Activated CD8-positive, alpha-beta memory T cell treated with anti-CD3 and anti-CD28 coated beads, Interleukin-2, amount 50 U/mL, for 24 hours (primary cell): ENCODE measurements around the gene POLA2.

Experiments
- DNase-seq: peaks from one replicate; pipeline ENCODE4 v3.0.0-alpha.2; 2020; ENCODE audit errors: extremely low read depth

The POLA2 gene

DNA sequence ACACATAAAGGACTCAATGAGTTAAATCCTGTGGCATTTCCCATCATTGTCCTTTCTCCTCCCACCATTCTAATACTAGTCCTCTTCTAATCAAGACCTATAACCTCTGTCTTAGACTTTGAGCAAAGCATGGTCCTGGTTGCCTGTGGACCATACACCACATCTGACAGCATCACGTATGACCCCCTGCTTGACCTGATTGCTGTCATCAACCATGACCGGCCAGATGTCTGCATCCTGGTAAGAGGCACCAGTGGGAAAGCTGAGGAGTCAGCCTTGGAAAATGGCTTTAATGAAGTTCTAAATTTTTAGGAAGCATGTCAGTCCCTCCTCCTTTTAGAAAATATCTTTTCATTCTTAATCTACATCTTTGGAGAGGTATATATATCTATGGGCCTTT lies 25.8 kb downstream of the POLA2 start:
- DNase-seq, result no peak

DNA sequence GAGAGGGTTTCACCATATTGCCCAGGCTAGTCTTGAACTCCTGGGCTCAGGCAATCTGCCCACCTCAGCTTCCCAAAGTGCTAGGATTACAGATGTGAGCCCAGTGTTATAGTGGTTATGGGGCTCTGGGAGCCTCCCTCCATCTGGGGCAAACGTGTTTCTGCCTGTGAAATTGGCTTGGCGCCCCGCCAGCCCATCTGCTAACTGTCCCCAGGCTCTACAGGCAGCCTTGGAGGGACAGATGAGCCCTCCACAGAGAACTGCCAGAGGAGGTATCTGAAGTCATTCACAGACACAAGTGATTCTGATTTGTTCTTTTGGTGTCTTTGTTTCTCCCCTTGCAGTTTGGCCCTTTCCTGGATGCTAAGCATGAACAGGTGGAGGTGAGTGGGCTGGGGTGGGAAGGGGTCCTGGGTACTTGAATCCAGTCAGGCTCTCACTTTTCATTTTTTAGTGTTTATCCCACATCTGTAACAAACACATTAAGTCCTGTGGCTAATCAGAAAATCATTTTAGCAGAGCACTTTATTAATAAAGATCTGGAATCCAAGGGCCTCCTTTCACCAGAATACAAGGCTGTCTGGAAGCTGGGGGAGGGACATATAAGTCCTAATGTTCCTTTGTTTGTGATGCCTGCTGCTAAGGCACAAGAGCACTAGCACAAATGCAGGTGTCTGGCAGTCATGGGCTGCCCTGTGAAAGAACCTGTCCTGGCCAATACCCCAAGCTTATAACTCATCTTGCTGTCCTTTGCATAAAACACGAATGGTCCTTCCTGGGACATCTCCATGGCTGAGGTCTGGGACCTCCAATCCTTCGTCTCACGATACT lies 27.2 kb downstream of the POLA2 start:
- DNase-seq, result no peak

DNA sequence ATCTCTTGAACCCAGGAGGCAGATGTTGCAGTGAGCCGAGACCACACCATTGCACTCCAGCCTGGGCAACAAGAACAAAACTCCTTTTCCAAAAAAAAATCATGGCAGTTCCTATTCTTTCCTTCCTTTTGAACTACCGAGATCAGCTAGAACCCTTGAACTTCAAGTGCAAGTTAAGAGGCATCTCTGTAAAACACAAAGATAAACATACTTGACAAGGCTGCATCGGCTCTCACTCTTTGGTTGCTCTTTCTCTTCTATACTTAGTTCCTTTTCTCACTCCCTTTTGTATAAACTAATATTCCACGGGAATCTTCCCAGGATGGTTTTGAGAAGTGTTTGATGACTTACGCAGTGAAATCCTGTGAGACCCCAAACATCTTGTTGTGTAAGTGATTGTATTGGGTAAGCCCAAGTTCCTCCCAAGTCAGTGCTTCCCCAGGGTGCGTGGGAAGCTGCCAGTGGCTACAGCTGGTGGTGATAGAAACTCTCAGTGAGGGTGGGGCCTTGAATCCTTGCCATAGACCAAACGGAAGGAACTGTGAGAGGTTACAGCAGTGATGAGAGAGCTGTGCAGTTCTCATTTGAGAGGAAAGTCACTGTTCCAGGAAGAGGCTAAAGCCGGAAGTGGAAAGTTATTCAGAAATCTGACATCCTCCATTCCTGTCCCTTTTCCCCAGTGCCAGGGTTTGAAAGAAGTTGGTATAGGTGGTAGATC lies 28.8 kb downstream of the POLA2 start:
- DNase-seq, result no peak

DNA sequence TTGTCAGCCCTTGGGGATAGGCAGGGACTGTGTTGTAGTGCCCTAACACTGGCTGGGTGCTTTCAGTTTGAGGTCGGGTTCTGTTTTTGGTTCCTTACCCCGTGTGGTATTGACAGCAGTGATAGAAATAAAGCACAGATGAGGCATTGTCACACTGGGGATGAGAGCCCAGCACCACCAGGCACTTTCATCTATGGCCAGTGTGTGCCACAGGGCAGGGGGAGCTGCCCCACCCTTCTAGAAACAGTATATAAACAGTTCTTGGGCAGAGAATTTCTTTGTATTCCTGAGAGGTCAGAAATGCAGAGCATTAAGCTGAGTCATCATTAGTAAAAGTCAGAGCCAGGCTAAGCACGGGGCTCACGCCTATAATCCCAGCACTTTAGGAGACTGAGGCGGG lies 29.9 kb downstream of the POLA2 start:
- no peak for DNase-seq

DNA sequence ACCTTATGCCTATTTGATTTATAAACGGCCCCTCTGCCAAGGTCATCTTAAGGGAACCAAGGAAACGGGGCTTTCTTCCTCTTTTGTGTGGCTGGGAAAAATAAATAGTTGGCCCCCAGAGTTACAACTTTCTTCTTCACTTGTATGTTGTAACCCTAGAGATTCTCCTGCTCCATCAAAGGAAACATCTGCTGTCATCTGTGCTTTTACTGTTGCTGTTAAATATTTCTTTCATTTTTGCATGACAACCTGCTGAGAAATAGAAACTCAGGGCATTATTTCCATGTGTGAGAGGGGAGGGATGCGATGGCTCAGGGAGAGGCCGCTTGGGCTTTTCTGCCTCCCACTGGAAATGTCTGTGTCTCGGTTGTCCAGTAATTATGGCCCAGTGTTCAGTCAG lies 31.1 kb downstream of the POLA2 start:
- no peak for DNase-seq

DNA sequence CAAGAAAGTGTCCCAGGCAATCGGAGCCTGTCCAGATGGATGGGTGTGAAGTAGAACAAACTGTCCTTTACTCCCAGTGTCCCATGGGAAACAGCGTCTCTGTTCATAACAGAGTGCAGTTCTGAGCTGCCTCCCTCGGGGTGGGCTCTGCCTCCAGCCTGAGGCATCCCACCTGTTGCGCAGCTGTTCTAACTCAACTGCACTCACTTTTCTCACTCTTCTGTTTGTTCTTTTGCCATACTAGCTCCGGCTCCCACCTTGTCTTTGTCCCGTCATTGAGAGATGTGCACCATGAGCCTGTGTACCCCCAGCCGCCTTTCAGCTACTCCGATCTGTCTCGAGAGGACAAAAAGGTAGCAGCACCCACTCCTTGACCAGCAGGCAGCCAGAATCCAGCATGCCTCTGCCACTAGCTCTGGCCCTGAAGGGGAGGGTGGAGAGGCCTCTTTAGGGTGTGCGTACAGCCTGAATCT lies 32.2 kb downstream of the POLA2 start:
- DNase-seq, result no peak

DNA sequence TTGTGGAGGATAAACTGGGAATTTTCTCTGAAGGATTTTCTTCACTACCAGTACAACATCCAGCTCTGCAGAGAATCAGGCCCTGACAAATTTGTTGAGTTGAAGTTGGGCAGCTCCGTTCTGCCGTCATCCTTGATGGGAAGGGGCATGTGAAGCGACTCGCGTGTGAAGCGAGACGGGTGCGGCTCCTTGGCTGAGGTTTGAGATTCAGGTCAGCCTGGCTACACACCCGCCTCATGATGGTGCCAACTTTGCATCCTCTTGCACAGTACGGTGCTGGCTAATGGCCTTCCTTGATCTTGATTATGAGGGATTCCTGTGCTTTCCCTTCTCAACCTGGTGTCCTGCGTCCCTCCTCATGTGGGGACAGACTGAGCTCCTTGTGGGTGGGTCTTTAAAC lies 33.2 kb downstream of the POLA2 start:
- no peak for DNase-seq

DNA sequence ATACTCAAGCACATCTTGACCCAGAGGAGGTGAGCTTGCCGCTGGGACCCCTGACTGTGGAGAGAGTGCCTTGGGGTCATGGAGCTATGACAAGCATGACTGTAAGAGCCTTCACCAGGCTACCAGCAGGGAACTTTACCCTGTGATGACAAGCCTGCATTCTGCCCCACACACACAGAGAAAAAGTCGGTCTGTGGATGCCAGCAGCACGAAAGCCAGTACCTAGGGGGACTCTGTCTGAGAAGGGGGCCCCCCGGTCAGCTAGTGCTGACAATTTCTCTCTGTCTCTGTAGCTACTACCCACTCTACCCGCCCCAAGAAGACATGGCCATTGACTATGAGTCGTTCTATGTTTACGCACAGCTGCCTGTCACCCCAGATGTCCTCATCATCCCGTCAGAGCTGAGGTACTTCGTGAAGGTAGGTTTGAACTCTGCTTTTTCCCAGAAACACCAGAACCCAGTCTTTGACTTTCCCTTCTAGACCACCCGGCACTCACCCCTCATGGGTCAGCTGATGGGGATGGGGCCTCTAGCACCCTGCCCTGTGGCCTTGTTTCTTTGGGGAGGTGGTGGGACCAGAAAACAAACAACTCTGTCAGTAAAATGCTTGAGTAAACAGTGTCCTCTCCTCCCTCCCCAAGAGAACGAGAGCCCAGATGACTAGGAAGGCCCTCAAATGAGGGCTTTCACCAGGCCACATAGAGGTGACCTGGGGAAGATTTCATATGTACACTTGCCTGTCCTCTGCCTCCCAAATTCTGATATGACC lies 34.0 kb downstream of the POLA2 start:
- no peak for DNase-seq

DNA sequence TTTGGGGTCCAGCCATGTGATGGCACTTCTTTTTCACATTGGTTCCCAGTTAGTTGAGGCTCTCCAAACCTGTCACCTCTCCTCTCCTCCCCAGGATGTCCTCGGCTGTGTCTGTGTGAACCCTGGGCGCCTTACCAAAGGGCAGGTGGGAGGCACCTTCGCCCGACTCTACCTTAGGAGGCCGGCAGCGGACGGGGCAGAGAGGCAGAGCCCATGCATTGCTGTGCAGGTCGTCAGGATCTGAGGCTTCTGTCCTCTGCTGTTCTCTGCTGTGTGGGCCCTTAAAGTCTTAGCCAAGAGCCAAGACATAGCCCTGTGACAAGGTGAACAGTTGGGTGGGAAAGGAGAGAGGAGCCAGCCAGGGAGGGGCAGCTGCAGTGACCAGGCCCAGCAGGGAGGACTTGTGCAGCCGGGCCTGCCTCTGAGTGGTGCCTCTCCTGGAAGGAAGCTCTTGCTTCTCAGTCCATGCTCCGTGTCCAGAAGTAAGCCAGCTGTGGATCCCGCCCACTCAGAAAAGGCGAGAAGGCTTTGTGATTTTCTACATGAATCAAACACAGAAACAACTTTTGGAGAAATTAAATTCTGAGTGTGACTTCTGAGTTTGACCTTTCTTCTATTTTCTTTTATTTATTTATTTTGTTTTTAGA lies 35.4 kb downstream of the POLA2 start:
- DNase-seq, result no peak

DNA sequence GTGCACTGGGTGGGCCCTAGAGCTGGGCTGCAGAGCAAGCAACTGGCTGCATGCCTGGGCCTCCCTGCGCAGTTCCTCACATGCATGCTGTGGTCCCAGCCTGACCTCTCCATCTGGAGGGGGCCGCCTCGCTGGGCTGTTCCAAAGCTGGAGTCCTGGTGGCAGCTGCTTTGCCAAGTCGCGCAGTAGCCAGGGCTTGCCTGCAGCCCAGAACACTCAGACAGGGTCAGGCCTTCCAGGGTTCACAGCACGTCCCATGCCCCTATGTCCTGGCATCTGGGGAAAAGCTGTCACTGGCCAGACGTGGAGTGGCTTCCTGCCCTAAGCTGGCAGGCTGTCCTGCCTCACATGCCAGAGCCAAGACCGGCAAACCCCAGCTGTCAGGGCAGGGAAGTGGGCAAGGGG lies 36.4 kb downstream of the POLA2 start:
- DNase-seq, result no peak

DNA sequence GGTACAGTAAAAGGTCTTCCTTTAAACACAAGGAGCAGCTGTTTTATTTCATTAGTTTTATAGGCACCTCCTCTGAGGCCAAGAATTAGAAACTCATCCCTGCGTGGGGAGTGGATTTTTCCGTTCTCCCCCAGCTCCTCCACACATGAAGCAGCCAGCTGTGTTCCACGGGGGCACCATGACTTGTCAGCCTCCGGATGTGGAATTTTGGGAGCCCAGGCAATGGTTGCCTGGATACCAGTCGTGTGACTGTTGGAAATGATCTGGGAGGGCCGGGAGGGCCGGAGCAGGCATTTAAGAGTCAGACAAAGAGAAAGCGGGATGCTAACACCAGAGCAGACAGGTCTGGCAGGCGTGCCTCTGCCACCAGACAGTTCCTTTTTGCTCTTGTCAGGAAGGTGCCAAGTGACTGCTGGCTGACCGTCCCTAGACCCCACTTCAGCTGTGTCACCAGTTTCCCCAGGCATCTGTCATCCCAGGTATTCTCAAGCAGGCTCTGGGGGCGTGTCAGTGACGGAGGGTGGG lies 37.0 kb downstream of the POLA2 start:
- DNase-seq, result no peak

DNA sequence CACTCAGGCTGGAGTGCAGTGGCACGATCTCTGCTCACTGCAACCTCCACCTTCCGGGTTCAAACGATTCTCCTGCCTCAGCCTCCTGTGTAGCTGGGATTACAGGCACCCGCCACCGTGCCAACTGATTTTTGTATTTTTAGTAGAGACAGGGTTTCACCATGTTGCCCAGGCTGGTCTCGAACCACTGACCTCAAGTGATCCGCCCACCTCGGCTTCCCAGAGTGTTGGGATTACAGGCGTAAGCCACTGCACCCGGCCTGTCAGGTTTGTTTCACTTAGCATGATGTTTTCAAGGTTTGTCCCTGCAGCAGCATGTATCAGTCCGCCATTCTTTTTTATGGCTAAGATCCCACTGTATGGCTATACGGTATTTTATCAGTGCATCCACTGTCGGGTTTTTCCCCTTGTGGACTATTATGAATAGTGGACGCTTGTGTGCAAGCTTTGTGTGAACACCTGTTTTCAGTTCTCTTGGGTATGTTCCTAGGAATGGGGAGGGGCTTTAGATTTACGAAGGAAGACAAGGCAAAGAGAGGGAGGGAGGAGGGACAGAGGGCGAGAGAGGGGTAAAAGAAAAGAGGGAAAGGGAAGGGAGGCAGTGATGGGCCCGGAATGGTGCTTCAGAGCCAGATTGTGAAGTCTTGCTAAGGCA lies 39.0 kb downstream of the POLA2 start:
- DNase-seq, result no peak

DNA sequence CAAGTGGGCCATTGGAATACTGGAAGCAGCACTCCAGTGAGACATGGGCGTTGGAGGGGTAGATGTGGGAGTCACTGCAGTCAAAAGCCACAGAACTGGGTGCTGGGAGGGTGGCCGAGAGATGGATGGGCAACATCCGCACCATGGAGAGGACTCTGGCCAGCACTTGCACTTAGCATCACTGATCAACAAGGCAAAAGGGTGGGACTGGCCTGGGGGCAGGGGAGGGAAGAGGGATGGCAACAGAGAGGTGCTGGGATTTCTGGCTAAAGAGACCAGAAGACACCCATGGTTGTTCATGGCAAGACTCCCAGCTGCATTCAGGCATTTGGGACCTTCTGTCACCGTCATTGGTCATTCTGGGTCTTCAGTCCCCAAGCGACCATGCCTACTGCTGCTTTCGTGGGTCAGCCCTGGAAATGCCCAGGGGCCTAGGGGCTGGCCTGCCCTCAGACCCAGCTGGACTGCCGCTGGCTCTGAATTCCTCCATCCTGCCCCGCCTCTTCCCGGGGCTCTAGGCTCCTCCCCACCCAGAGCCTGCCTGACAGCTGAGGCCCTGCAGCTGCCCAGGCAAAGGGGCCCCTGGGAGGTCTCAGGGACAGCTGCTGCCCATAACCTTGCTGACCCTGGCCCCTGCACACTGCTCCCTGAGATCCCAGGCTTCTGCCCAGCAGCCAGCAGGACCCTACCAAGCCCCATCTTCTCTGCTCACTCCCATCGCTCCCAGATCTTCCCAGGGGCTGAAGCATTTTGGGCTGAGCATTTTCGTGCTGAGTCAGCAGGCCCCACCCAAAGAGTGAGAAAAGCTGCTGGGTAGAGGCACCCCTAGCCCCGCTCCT lies 39.9 kb downstream of the POLA2 start:
- DNase-seq, result no peak

DNA sequence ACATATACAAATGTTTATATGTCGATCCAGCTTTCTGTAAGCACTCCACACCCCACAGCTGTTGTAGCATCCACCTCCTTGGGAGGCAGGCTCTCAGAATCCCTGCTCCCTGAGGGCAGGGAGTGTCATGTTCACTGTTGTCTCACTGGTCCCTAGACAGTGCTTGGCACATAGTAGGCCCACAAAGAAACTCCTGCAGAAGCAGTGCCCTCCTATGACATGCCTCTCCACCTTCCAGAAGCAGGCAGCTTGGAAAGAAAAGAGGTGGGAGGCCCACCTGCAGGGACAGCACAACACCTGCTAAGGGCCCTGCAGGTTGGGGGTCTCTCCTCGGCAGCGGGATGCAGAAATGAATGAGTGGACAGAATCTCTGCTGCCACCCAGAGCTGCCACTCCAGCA lies 41.8 kb downstream of the POLA2 start:
- DNase-seq, result no peak

DNA sequence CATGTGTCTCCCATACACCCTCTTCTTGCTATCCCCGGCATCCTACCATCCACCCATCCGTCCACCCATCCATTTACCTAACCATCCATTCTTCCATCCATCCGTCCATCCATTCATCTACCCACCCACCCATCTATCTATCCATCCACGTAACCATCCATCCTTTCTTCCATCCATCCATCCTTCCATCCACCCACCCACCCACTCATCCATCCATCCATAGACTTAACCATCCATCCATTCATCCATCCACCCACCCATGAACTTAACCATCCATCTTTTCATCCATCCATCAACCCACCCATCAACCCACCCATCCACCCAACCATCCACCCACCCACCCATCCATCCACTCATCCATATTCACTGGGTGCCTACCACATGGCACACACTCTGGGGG lies 42.3 kb downstream of the POLA2 start:
- no peak for DNase-seq

DNA sequence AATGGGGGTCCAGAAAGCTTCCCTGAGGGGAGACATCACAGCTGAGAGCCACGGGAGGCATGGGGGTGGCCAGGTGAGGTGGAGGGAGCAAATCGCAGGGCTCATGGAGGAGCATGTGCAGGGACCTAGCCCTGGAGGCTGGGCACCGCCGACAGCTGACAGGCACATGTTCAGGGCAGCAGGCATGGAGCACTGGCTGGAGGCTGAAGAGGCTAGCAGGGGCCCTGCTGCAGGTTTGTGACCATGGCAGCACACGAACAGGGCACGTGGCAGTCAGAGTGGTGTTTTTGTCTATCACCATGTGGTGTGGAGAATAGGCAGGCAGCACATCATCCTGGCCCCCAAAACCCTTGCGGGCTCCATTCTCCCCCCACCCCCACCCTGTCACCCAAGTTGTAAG lies 42.9 kb downstream of the POLA2 start:
- DNase-seq, result no peak

DNA sequence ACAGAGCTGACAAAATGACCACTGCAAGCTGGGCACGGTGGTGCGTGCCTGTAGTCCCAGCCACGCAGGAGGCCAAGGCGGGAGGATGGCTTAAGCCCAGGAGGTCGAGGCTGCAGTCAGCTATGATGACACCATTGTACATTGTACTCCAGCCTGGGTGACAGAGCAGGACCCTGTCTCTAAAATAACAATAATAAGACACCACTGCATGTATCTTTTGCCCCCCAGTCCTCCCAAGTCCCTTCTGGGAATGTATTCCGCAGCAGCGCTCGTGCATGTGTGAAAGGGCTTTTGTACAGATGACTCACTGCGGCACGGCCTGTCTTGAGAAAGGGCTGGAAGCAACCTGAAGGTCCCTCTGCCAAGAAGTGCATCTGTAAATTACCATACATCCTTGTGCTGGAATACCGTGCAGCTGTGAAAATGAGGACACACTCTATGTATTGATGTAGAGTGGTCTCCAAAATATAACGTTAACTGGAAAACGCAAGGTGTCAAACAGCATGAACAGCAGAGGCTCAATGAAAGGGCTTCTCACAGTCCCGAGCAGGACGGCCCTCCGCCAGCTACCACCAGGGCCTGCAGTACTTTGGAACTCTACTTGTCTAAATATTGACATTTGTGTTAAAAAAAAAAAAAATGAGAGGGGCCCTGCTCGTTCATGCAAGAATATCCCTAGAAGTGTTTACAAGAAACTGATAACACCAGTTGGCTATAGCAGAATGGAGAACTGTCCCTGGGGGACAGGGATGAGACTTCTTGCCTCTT lies 43.9 kb downstream of the POLA2 start:
- DNase-seq, result no peak

DNA sequence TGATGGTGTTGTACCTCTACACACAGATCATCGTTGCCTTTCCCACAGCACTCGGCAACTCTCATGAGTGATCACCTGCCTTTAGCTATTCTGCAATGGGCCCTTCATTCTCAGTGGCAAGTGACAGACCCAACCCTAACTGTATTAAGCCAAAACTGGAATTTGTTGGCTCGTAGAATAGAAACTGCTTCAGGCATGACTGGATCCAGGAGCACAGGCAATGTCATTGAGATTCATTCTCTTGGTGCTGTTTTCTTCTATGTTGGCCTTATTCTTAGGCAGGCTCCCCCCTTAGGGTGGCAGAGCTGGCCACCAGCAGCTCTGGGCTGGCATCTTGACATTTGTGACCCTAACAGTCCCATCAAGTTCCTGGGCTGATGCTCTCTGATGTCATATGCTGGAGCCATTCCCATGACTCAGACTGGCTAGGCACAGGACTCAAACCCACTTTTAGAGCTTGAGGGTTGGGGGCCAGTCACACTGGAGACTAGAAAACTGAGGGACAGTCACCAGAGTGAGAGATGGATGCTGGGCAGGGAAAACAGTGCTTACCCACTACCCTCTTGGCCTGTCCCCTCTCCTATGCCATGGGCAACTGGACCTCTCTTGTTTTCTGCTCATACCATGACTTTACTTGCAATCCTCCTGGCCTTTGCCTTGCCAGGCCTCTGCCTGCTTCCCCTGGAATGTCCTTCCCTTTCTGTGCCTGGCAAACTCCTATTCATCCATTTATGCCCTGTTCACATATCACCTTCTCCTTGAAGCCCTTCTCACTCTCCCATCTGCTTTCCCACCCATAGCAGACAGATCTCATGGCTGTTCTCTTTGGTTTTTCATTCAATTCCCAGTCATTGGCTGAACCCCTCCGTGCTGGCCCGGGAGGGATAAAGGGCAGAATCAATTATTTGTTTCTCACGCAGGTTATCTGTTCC lies 45.8 kb downstream of the POLA2 start:
- no peak for DNase-seq
